GM19372 (cell line): ENCODE measurements around the gene DNM3.

Experiments
- ATAC-seq: cut with Tn5 transposase; IDR thresholded peaks from one replicate; pipeline ENCODE4 v1.9.1; 2021; ENCODE audit warnings: mild to moderate bottlenecking, low read depth, moderate library complexity; ENCODE audit not compliant: unreplicated experiment

Gene DNM3

DNA sequence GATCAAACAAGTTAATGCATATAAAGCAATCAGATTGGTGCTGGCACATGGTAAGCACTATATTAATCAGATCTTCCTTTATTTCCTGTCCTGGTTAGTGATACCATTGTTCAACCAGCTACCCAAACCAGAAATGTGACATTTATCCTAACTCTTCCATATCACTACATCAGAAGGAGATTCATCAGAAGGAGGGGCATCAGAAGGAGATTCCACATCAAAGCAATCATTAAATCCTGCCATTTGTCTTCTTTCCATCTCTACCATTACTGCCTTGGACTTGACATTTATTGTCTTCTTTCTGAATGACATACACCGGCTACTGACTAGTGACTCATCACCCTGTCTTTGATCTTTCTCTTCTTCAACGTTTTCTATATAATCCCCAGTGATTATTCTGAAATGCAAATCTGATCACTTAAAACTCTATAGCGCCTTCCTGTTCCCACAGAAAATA is 75.0 kb downstream of the DNM3 start:
- ATAC-seq, result no peak

DNA sequence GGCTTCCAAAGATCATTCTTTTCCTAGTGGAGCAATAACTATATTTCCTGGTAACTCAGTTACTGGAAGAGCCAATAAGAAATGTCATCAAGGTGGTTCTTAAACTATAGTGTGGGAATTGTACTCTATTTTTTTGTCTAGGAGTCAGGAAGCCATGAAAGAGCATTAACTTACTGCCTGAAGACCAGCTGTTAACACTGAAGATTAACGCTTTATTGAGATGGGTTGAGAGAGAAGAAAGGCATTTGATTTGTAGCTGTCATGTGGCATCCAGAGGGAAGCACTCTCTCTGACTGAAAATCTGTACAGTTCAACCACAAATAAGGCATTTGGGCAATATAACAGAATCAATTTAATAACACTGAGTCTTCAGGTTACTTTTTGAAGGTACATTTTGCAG is 76.0 kb downstream of the DNM3 start:
- no peak for ATAC-seq

DNA sequence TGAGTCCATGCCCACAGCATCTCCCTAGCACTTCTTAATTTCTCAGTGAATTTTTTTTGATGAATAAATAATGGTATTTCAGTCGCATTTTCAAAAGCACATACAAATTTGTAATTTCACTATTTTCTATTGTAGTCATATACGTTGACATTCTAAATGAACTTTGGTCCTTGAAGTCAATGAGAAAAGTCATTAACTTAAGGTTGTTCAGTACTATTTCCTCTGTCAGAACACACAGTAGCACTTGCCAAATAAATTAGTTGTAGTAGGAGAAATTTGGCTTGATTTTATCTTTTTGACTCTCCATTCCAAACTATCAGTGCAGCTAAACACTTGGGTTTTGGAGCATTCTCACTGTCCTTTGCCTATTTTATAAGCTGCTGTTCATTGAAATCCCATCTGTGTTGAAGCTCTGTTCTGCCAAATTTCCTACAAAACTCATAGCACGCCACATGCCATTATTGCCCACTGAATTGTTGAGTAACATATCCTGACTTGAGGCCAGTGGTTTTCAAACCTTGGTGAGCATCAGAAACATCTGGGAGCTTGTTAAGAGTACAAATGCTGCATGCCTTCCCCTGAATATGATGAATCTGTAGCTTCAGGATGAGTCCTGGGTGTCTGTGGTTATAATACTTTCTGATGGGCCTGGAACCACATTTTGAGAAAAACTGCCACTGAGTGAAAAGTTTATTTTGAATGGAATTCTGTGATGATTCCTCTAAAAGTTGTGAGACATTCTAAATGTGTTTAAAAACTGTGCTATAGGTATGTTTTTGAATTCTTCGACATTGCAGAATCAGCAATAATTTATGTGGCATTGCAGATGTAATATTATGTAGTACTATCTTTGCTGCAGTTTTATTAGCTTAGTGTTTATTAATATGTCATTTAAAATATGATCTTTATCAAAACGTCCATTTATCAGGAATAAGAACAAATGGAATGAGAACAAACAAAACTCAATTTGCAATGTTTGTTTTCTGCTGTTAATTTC is 78.9 kb downstream of the DNM3 start:
- ATAC-seq, result no peak

DNA sequence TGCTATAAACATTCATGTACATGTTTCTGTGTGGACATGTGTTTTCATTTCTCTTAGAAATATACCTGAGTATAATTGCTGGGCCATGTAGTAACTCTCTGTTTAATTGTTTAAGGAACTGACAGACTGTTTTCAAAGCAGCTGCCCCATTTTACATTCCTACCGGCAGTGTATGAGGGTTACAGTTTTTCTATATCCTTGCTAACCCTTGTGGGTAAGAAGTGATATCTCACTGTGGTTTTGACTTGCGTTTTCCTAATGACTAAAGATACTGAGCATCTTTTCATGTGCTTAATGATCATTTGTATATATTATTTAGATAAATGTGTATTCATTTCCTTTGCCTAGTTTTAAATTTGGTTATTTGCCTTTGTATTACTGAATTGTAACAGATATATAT is 81.7 kb downstream of the DNM3 start:
- ATAC-seq, result no peak

DNA sequence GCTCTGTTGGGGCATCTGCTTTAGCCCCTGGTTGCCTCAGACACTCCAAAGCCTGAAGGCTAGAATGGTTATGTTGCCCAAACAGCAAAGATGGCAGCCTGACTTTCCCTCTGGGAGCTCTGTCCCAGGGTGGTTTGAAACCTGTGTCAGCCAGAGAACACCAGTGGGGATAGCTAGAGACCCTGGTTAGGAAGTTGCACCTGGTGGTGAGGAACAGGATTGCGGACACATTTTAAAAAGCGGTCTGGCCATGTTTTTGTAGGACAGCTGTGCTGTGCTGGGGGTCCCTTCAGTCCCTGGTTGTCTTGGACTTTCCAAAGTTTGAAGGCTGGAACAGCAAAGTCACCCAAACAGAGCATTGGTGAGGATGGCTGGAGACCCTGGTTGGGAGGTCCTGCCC is 87.8 kb downstream of the DNM3 start:
- no peak for ATAC-seq

DNA sequence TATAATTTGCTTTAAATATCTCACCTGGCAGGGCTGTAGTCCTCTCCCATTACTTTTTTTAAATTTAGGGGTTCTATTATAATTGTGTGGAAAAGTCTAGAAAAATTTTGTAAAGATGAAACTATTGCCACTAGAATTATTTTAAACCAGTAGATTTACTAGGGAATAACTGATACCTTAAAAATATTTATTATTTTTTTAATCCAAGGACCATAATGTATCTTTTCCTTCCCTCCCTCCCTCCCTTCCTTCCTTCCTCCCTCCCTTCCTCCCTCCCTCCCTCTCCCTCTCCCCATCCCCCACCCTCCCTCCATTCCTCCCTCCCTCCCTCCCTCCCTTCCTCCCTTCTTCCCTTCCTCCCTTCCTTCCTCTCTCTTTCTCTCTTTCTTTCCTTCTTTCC is 90.5 kb downstream of the DNM3 start:
- ATAC-seq, result no peak

DNA sequence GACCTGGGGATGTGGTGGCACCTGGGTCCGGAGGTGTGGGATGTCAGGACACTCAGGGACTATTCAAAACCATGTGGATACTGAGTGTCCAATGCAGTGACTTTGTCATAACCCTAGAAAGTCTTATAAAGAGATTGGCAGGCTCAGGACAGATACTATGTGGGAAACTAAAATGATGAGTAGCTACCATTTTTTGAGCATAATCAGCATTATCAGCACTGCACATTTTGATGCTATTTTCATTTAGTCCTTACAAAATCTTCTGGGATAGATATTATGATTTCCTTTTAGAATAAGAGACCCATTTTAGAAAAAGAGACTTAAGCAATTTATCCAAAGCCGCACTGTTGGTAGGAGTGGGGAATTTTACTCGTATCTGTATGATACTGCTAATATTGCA is 93.4 kb downstream of the DNM3 start:
- ATAC-seq, result no peak

DNA sequence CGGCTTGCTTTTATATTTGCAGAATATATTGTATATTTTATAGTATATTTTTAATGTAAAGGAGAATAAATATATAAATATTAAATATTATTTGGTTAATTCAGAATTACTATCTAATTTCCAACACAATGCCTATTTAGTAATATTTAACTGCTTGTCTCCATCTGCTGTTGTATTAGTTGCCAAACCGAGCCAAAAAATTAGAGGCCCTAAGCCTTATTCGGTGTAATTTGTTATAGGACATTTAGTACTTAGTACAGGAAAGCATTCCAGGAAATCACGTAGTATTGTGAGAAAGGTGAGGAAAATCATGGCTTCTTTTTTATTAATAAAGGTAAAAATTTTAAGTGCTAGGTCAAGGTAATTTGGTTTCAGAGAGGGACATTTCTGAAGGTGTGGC is 93.8 kb downstream of the DNM3 start:
- ATAC-seq, result no peak

DNA sequence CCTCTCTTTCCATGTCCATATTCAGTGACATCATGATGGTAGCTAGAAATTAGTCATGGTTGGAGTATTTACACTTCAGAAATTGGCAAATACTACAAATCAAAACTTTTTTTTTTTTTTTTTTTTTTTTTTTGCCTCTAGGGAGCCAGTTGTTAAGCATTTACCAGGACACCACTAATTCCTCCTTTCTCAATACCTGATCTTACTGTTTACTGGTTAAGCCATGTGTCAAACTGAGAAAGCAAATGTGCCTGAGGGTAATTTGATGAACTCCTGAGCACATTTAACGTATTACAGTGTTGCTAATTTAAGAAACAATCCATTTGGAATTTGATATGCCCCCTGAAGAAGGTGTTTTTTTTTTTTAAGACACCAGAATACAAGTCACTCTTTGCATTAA is 94.4 kb downstream of the DNM3 start:
- ATAC-seq, result no peak

DNA sequence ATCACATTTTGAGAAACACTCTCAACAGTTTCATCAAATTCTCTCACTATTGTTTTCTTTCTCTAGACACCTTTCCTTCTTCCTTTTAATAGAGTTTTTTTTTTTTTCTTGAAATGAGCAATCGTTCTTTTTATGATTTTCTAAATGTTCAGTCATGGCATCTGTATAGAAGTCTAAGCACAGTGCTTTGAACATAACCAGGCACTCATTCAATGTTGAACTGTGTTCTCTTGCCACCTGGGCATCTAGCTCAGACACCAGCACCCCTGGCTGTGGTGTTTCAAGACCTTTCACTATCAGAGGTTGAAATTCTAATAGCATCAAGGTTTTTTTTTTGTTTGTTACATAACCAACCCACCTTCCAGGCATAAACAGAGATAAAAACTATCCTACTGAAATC is 96.6 kb downstream of the DNM3 start:
- ATAC-seq, result no peak

DNA sequence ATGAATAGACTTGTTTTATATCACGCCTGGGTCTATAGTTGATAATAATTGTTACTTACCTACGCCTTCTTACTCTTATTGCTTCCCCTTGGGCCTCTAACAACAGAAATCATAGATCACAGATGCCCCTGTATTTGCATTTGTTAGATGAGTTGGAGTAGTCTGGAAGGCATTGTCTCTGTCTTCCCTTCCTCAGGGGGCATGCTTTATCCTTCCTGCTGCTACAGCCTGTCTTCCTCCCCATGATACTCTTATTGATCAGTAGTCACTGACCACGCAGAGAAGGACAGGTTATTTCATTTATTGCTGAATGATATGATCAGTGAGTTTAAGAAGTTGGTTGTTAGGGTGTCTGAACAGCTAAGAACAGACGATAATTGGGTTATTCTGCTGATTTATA is 98.4 kb downstream of the DNM3 start:
- ATAC-seq, result no peak

DNA sequence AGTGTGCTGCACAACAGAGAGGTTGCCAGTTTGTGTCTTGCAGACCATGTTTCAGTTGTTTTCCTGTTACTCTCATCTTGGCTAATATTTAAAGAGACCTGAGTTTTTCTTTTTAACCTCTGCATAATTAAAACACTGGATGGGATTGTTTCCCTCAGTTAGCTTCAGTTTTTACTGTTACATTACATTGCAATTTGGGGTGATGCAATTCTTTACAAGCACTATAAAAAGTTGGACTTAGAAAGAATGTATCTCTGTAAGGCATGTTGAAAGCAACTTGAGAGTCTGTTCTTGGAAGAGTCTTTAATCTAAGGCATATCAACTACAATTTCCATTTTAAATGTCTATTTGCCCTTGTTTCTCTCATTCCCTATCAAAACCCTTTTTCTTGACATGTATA is 99.1 kb downstream of the DNM3 start:
- no peak for ATAC-seq

DNA sequence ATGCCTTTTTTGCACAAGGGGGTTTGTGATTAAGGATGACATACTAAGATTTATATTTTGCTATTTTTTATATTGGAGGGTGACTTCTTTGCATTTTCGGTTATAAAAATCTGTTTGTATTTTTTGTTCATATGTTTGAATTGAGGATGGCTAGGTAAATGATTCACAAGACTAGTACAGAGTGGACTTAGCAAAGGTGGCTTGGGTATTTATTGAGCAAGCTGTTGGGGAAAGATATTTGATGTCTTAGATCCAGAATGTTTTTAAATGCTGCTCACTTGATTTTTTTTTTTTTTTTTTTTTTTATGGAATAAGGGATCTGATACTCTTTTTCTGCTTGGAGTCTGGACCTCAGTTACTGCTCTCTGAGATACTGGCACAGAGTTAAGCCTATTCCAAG is 100.6 kb downstream of the DNM3 start:
- ATAC-seq, result no peak

DNA sequence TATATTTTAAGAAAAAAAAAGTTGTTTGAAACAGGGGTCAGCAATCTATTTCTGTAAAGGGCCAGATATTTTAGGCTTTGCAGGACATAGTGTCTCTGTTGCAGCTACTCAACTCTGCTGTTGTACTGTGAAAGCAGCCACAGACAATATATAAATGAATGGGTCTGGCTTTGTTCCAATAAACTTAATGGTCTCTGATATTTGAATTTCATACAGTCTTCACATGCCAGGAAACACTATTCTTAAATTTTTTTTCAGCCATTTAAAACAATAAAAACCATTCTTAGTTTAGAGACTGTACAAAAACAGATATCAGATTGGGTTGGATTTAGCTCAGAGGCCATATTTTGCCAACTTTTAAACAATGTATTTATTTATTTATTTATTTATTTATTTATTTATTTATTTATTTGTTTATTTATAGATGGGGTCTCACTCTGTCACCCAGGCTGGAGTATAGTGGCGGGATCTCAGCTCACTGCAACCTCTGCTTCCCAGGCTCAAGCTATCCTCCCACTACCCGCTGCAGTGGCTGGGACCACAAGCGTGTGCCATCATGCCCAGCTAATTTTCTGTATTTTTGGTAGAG is 102.8 kb downstream of the DNM3 start:
- ATAC-seq, result no peak

DNA sequence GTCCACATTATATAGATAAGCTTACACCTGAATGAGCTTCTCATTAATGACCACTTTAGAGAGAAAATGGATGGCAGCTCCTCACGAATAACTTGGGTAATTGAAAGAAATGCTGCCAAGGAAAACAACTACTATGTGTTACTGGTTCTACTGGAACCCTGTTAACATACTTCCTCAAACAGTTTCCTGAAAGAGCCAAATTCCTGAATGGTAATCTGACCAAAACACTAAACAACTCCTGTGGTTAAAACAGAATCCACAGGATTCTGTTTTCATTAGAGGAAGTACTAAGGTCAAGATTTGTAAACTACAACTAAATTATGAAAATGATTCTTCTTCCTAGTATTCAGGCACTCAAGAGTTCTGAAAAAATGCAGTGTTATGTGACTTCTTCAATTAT is 107.2 kb downstream of the DNM3 start:
- ATAC-seq, result no peak

DNA sequence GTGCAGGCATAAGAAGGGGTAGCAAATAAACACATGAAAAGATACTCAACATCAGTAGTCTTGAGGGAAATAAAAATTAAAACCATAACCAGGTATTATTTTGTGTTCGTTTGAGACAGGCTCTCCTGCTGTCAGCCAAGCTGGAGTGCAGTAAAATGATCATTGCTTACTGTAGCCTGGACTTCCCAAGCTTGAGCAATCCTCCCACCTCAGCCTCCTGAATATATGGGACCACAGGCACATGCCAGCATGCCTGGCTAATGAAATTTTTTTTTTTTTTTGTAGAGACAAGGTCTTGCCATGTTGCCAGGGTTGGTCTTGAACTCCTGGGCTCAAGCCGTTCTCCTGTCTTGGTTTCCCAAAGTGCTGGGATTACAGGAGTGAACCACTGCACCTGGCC is 108.0 kb downstream of the DNM3 start:
- no peak for ATAC-seq

DNA sequence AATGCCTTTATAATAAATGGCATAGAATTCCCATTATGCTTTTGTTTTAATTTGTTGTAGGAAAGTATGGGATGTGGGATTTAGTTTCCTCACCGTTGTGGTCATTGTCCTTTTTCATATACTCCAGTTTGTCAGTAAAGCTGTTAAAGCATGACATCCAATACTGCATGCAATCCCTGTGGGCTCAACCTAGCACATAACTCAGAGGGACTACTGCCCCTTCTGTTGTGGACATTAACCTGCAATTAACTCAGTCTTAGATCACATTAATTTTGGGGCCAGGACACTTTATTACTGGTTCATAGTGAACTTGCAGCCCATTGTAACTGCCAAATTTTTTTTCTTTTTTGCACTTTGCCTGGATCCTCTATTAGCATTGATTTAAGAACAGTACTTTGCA is 112.5 kb downstream of the DNM3 start:
- ATAC-seq, result no peak

DNA sequence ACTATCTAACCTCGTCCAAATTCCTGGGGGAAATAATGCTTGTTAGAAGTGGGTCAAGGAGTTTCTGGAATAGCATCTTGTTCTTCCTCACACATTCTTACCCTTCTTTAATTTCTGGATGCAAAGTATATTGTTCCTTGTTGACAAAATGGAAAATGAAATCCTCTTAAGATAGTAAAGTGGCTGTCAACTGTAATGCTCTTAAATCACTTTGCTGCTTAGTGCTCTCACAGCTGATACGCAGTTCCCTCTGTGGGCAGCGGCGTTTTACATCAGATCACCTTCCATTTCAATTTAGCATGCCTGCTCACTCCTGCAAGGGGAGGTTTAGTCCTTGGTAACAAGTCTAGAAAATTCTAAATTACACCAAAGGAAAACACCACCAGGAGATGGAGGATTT is 113.1 kb downstream of the DNM3 start:
- ATAC-seq, result no peak

DNA sequence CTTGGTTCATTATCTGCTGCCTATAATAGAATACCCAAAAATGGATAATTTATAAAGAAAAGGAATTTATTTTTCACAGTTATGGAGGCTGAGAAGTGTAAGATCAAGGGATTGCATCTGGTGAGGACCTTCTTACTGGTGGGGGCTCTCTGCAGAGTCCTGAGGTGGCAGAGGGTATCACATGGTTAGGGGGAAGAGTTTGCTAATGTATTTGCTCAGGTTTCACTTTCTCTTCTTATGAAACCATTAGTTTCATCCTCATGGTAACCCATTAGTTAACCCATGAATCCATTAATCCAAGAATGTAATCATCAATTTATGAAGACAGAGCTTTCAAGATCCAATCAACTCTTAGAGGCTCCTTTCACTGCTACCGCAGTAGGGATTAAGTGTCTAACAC is 120.6 kb downstream of the DNM3 start:
- no peak for ATAC-seq

DNA sequence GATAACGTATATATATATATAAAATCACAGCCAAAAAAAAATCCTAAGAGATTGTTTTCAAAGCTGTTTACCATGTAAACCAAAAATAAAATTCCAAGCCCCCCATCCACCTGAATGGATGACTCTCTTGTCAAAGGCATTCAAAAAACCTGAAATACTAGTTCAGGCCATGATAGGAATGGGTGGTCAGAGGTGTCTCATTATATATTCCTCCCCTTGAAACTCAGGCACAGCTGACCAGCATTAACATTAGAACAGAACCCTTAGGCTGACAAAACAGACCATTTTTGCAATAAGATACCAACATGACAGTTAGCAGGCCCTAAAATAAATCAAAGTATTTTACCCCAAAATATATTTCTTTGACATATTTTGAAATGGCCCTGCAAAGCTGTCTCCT is 122.5 kb downstream of the DNM3 start:
- ATAC-seq, result no peak

DNA sequence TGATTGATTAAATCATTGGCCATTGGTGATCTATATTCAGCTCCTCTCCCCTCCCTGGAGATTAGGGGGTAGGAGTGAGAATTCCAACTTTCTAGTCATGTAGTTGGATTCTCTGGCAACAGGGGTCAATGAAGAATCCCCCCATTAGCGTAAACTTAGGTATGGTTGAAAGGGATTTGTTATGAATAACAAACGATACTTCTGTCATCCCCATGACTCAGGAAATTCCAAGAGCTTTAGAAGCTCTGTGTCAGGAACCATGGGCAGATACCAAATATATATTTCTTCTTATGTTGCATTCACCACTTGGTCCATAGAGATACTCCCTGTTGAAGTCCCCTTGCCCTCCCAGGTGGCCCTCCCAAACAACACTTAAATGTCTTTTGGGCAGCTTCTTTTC is 124.5 kb downstream of the DNM3 start:
- ATAC-seq, result no peak
